Activated CD4-positive, CD25-positive, alpha-beta regulatory T cell treated with anti-CD3 and anti-CD28 coated beads, Interleukin-2, amount 50 U/mL, for 16 hours (primary cell): ENCODE measurements around the gene RPUSD2.

Experiments
- DNase-seq: peaks from one replicate; pipeline ENCODE4 v3.0.0-alpha.2; 2020; ENCODE audit warnings: low read depth, low spot score

The RPUSD2 gene

GRCh38 chr15:40618906-40619305, 49.8 kb downstream of the RPUSD2 start:
- DNase-seq: no peak

GRCh38 chr15:40623361-40623760, 54.3 kb downstream of the RPUSD2 start:
- DNase-seq: no peak
